A172 (cell line): Measurements from ENCODE around the gene SYNGR2. TPM values are rescaled to one million over a fixed set of nuclear protein-coding genes. Genes with fewer than 3 reads are reported as not detected.
A peak's percentile ranks its signal among the peaks of the same experiment; 100 is the strongest.

ENCODE experiments used
- DNase-seq: peaks from one replicate; pipeline ENCODE4 v3.0.0-alpha.2; 2015; ENCODE audit warnings: low spot score
- total RNA-seq: library from RNA; depleted of rRNA; stranded (reverse); fragments of >200 nt; shearing (Covaris generic); gene quantifications from 2 replicates; pipeline ENCODE4 v1.2.3, GENCODE V29; 2014; rRNA removed

The SYNGR2 gene
- 60.3 and 70.8 TPM in 2 replicates for total RNA-seq

GRCh38 chr17:78168242-78168902 lies at the start of gene SYNGR2:
TSS of gene SYNGR2 (plus strand) at chr17:78168581. CDS start at chr17:78168617, 36 bp downstream.
- DNase-seq, result peak; percentile 48

GRCh38 chr17:78118801-78119241 lies 49.6 kb upstream of the SYNGR2 start:
- no peak for DNase-seq

GRCh38 chr17:78120537-78120936 lies 47.8 kb upstream of the SYNGR2 start:
- DNase-seq, result no peak

- DNase-seq, result no peak
These were observed 47.2 kb upstream of the SYNGR2 start for GRCh38 chr17:78120971-78121800.

- no peak for DNase-seq
These were observed 46.6 kb upstream of the SYNGR2 start for GRCh38 chr17:78121801-78122215.

GRCh38 chr17:78122216-78122930 lies 46.0 kb upstream of the SYNGR2 start:
- DNase-seq, result no peak

- no peak for DNase-seq
These were observed 45.5 kb upstream of the SYNGR2 start for GRCh38 chr17:78122931-78123249.

GRCh38 chr17:78123258-78123929 lies 45.0 kb upstream of the SYNGR2 start:
- DNase-seq, result no peak

GRCh38 chr17:78124081-78124835 lies 44.1 kb upstream of the SYNGR2 start:
- no peak for DNase-seq

- no peak for DNase-seq
These were observed 43.6 kb upstream of the SYNGR2 start for GRCh38 chr17:78124836-78125137.

- no peak for DNase-seq
These were observed 43.1 kb upstream of the SYNGR2 start for GRCh38 chr17:78125138-78125913.

GRCh38 chr17:78125976-78126894 lies 42.1 kb upstream of the SYNGR2 start:
- no peak for DNase-seq

- no peak for DNase-seq
These were observed 41.5 kb upstream of the SYNGR2 start for GRCh38 chr17:78126895-78127238.

- DNase-seq, result no peak
These were observed 41.0 kb upstream of the SYNGR2 start for GRCh38 chr17:78127239-78127887.

GRCh38 chr17:78127888-78128550 lies 40.4 kb upstream of the SYNGR2 start:
- no peak for DNase-seq

GRCh38 chr17:78128551-78129350 lies 39.6 kb upstream of the SYNGR2 start, which contains the start of gene TMC6:
TSS of gene TMC6 (minus strand) at chr17:78128755. CDS start at chr17:78126832, 1,923 bp downstream.
- DNase-seq, result peak; percentile 58

- no peak for DNase-seq
These were observed 38.9 kb upstream of the SYNGR2 start for GRCh38 chr17:78129351-78130089.
